Heart left ventricle (tissue), 16 donors: ENCODE results near the gene RPS15. TPM values are rescaled to one million over a fixed set of nuclear protein-coding genes. Genes with fewer than 3 reads are reported as not detected.

Experiments used
- ATAC-seq, 4 donors: fragments of 200-7000 bp; cut with Tn5 transposase; one replicate each; pipeline ENCODE4 v1.9.1; 2020 to 2022; ENCODE audit warnings: moderate library complexity in 4 of 4, mild to moderate bottlenecking in 3 of 4, moderate number of reproducible peaks in 1 of 4
- DNase-seq, 5 donors: peaks; one replicate each; pipeline ENCODE4 v3.0.0-alpha.2; 2020
- H3K27ac ChIP-seq, 12 donors: fragments of 200-600 bp; sonication (generic) in 4 of 12; one replicate each; pipeline versions ENCODE4 v1.5.0 to v1.8.0; 2016 to 2022; ENCODE audit warnings: mild to moderate bottlenecking in 2 of 12
- H3K27me3 ChIP-seq, 9 donors: fragments of 200-600 bp; sonication (generic) in 2 of 9; one replicate each; pipeline versions ENCODE4 v1.5.1 to v1.8.0; 2016 to 2022; ENCODE audit warnings: mild to moderate bottlenecking in 3 of 9
- H3K36me3 ChIP-seq, 9 donors: fragments of 200-600 bp; sonication (generic) in 2 of 9; one replicate each; pipeline versions ENCODE4 v1.5.0 to v1.8.0; 2018 to 2022; ENCODE audit warnings: mild to moderate bottlenecking in 2 of 9
- H3K4me1 ChIP-seq, 12 donors: fragments of 200-600 bp; sonication (generic) in 4 of 12; one replicate each; pipeline versions ENCODE4 v1.5.0 to v1.8.0; 2016 to 2022; ENCODE audit warnings: mild to moderate bottlenecking in 3 of 12
- H3K4me3 ChIP-seq, 12 donors: fragments of 200-600 bp; sonication (generic) in 4 of 12; one replicate each; pipeline versions ENCODE4 v1.5.0 to v1.8.0; 2017 to 2022; ENCODE audit warnings: mild to moderate bottlenecking in 9 of 12, moderate library complexity in 4 of 12
- H3K9me3 ChIP-seq, 12 donors: fragments of 200-600 bp; sonication (generic) in 4 of 12; one replicate each; pipeline versions ENCODE4 v1.5.0 to v1.8.0; 2016 to 2022; ENCODE audit warnings: mild to moderate bottlenecking in 1 of 12
- CTCF ChIP-seq, 12 donors: fragments of 200-600 bp; sonication (generic) in 4 of 12; IDR thresholded peaks; one replicate each; pipeline versions ENCODE4 v1.5.0 to v1.8.0; 2018 to 2022; ENCODE audit warnings: antibody characterized with exemption in 12 of 12, mild to moderate bottlenecking in 5 of 12
- POLR2A ChIP-seq, 2 donors: fragments of 450-650 bp; IDR thresholded peaks; one replicate each; pipeline ENCODE4 v1.6.1; 2017; ENCODE audit warnings: antibody characterized with exemption in 2 of 2, mild to moderate bottlenecking in 2 of 2, moderate library complexity in 2 of 2
- WGBS, 4 donors: extraction: QIAGEN DNeasy Blood & Tissue Kit in 2 of 4; methylation state at CpG; one replicate each; pipeline versions ENCODE4 v1.1.5 to v1.1.7; 2013 to 2018; 5-methylcytosine and 5-hydroxymethylcytosine counted together
- intact Hi-C, 10 donors: fragments of 100-400 bp; cut with DNase I; formaldehyde crosslinking; loops; one replicate each; pipeline versions ENCODE4 v1.11.1 to v1.14.2; 2022
- polyA plus RNA-seq, 2 donors: library from polyadenylated mRNA; stranded (reverse); fragments of 200-250 nt; gene quantifications; one replicate each; pipeline ENCODE4 v1.2.3, GENCODE V29; 2013
- total RNA-seq, 9 donors: library from RNA; depleted of rRNA in 2 of 9; stranded (reverse); fragments of >200 nt in 2 of 9; fragmentation: NEBNext Ultra II Directional in 3 of 9; extraction: Animal tissue kit (Norgen Biotek cat#: 25700) in 3 of 9; gene quantifications; one replicate each; pipeline versions ENCODE4 v1.1.0 to v1.2.4, GENCODE V29; 2016 to 2023
- donor health status: ischemic (EF 13 %, LVEDD 7.1; RV severe dilation, severe dysfunction).
- donor health status: healthy with polysubstance abuse.
- donor health status: DM: no; HTN: yes; CAD: no.
- donor health status: DM: no; HTN: no; CAD: no.
- donor health status: ischemic (EF 25% LVEDD 6.9; RV normal size, moderate dysfunction).
- donor health status: ischemic (EF 25% LVEDD 5.7; RV mildly dilated, moderate dysfunction).
- donor health status: healthy.
- donor health status: DM: yes; HTN: yes; CAD: no.
- donor health status: ischemic (EF 35%, LVEDD 5.7; RV mildly dilated, moderate dysfunction).
- donor health status: nonischemic (EF 11% LVEDD 7.7; RV severe dilation, severe dysfunction).
- donor health status: DM: yes; HTN: yes; CAD: no.
- donor health status: PGD.
- donor health status: ischemic (EF 29% LVEDD 5.4; RV normal size, mild dysfunction).
- donor health status: nonischemic (EF 23%, LVEDD 6.1; RV moderate dilation, normal function).

The RPS15 gene
- total and polyA plus RNA-seq, 11 donors: 468 to 2,683 (median 679) TPM

- ATAC-seq (peak; percentile 60 to 84 (median 79)), DNase-seq (peak; percentile 71 to 86 (median 80))
- Histone ChIP-seq H3K36me3 (peaks cover 0 to 5% (median 0%) of the 10 kb centered on the region in 9 donors), H3K4me1 (peaks cover 12 to 44% (median 31%) of the 10 kb centered on the region in 12 donors), H3K4me3 (peak overlapping the region; percentile 59 to 78 (median 72)), H3K27ac (peak overlapping the region; percentile 40 to 87 (median 76)), H3K9me3 (no peaks in the 10 kb centered on the region), H3K27me3 (peaks cover 0 to 25% (median 0%) of the 10 kb centered on the region in 9 donors)
- intact Hi-C loops: loop anchor here in 5 of 10 donors (5.0 to 10.0 kb wide), 4 partner anchors 83 to 126 kb away; partner anchors contain the start of gene FAM174C (in 3 of the 5)
- 19 to 36% (median 30%) methylated on average over 20 to 36 of the region's 36 CpGs for WGBS, 4 donors
- TF ChIP-seq CTCF (IDR thresholded peaks at IDR 0.05): no peak
- TF ChIP-seq POLR2A (IDR thresholded peaks at IDR 0.05): no peak
Measured at GRCh38 chr19:1400281-1401137, 37.7 kb upstream of the RPS15 start.

GRCh38 chr19:1401138-1401888, 36.9 kb upstream of the RPS15 start, which contains the start of gene GAMT:
TSS of gene GAMT (minus strand) at chr19:1401542. CDS start at chr19:1401476, 66 bp downstream.
- Histone ChIP-seq H3K27ac (peak within 1 kb of the TSS; percentile 40 to 87 (median 76)), H3K9me3 (no peaks in the 10 kb centered on the region), H3K4me1 (peaks cover 5 to 36% (median 23%) of the 10 kb centered on the region in 12 donors), H3K36me3 (peaks cover 0 to 3% (median 0%) of the 10 kb centered on the region in 9 donors), H3K4me3 (peak within 1 kb of the TSS; percentile 59 to 78 (median 72)), H3K27me3 (peaks cover 0 to 25% (median 0%) of the 10 kb centered on the region in 9 donors)
- intact Hi-C loops: loop anchor here in 5 of 10 donors (5.0 to 10.0 kb wide), 4 partner anchors 84 to 127 kb away; partner anchors contain the start of gene FAM174C (in 3 of the 5)
- DNase-seq: peak in 4 of 5 donors; percentile 58 to 79 (median 64)
- WGBS, 4 donors: 1 to 5% (median 2%) methylated on average over 24 to 87 of the region's 87 CpGs
- peak; percentile 20 to 80 (median 66) for TF ChIP-seq CTCF (IDR thresholded peaks at IDR 0.05)
- peak in 1 of 2 donors; percentile 33 for TF ChIP-seq POLR2A (IDR thresholded peaks at IDR 0.05)
- peak in 3 of 4 donors; percentile 21 to 71 (median 60) for ATAC-seq

GRCh38 chr19:1401889-1402217, 36.3 kb upstream of the RPS15 start:
- intact Hi-C loops: loop anchor here in 5 of 10 donors (5.0 to 10.0 kb wide), 4 partner anchors 85 to 127 kb away; partner anchors contain the start of gene FAM174C (in 3 of the 5)
- TF ChIP-seq POLR2A (IDR thresholded peaks at IDR 0.05): no peak
- peak in 1 of 12 donors; percentile 21 for TF ChIP-seq CTCF (IDR thresholded peaks at IDR 0.05)
- peaks cover 0 to 3% (median 0%) of the 10 kb centered on the region in 9 donors for H3K36me3 ChIP-seq
- peaks cover 0 to 25% (median 0%) of the 10 kb centered on the region in 9 donors for H3K27me3 ChIP-seq
- H3K9me3 ChIP-seq: no peaks in the 10 kb centered on the region
- 52 to 66% (median 59%) methylated on average over 11 of the region's 11 CpGs for WGBS, 4 donors
- H3K4me3 ChIP-seq: peak overlapping the region in 10 of 12 donors; percentile 64 to 78 (median 72)
- H3K27ac ChIP-seq: peak overlapping the region in 6 of 12 donors; percentile 66 to 87 (median 76)
- ATAC-seq: no peak
- peaks cover 0 to 36% (median 23%) of the 10 kb centered on the region in 12 donors for H3K4me1 ChIP-seq
- DNase-seq: no peak
